DND-41 (cell line): ENCODE results near the gene MCF2L2.
A peak's percentile ranks its signal among the peaks of the same experiment; 100 is the strongest.
"Not testable (repeated sequence)": the region's sequence is repeated elsewhere in the genome, so short reads cannot be mapped to it uniquely, and the experiment has no call there.

Source experiments
- ATAC-seq: fragments of 200-7000 bp; cut with Tn5 transposase; 3 replicates; pipeline ENCODE4 v1.9.1; 2021; ENCODE audit warnings: low read depth; ENCODE audit not compliant: insufficient read depth
- DNase-seq: peaks from one replicate; pipeline ENCODE4 v3.0.0-alpha.2; 2020
- H2AFZ ChIP-seq: 2 replicates; pipeline ENCODE4 v1.6.0; 2012; ENCODE audit warnings: low read depth, low read length
- H3K27ac ChIP-seq: 2 replicates; pipeline ENCODE4 v1.5.1; 2012; ENCODE audit warnings: low read length, inconsistent platforms
- H3K27me3 ChIP-seq: fragments of 200-600 bp; sonication (generic); 2 replicates; pipeline ENCODE4 v1.6.0; 2012; ENCODE audit warnings: low read length, mild to moderate bottlenecking, inconsistent platforms; ENCODE audit not compliant: insufficient read depth, poor library complexity
- H3K36me3 ChIP-seq: 2 replicates; pipeline ENCODE4 v1.5.1; 2012; ENCODE audit warnings: low read length, inconsistent platforms; ENCODE audit not compliant: insufficient read depth
- H3K4me1 ChIP-seq: 2 replicates; pipeline ENCODE4 v1.5.1; 2012; ENCODE audit warnings: mild to moderate bottlenecking, low read length; ENCODE audit not compliant: insufficient read depth
- H3K4me2 ChIP-seq: 2 replicates; pipeline ENCODE4 v1.6.0; 2012; ENCODE audit warnings: mild to moderate bottlenecking, moderate library complexity, low read length, inconsistent platforms; ENCODE audit not compliant: insufficient read depth
- H3K4me3 ChIP-seq, 2 experiments: fragments of 200-600 bp in 1 of 2; shearing (Covaris generic) in 1 of 2; 2 replicates each; pipeline ENCODE4 v1.5.1; 2012 to 2016; ENCODE audit warnings: inconsistent platforms in 2 of 2, low read length in 2 of 2, mild to moderate bottlenecking in 2 of 2, low read depth in 1 of 2, moderate library complexity in 1 of 2
- H3K79me2 ChIP-seq: 2 replicates; pipeline ENCODE4 v1.6.0; 2012; ENCODE audit warnings: low read length, inconsistent platforms; ENCODE audit not compliant: insufficient read depth
- H3K9ac ChIP-seq: 2 replicates; pipeline ENCODE4 v1.6.0; 2012; ENCODE audit warnings: low read depth, mild to moderate bottlenecking, inconsistent platforms, low read length, moderate library complexity
- H3K9me3 ChIP-seq: 2 replicates; pipeline ENCODE4 v1.5.1; 2012; ENCODE audit warnings: low read length, moderate library complexity, mild to moderate bottlenecking, inconsistent platforms; ENCODE audit not compliant: insufficient read depth, severe bottlenecking
- H4K20me1 ChIP-seq: 2 replicates; pipeline ENCODE4 v1.6.0; 2012; ENCODE audit warnings: low read length; ENCODE audit not compliant: insufficient read depth
- EZH2 ChIP-seq: IDR thresholded peaks from 3 replicates; pipeline ENCODE4 v1.6.1; 2012; ENCODE audit warnings: borderline replicate concordance, low read depth, mild to moderate bottlenecking, moderate library complexity, low read length, inconsistent platforms; ENCODE audit not compliant: severe bottlenecking
- TF ChIP-seq, protein P1 (sequence below): IDR thresholded peaks from 2 replicates; pipeline ENCODE4 v1.5.1; 2012; ENCODE audit warnings: borderline replicate concordance, low read length, moderate library complexity, mild to moderate bottlenecking; ENCODE audit not compliant: poor library complexity, severe bottlenecking; ENCODE audit errors: extremely low read depth

MCF2L2 gene, protein sequence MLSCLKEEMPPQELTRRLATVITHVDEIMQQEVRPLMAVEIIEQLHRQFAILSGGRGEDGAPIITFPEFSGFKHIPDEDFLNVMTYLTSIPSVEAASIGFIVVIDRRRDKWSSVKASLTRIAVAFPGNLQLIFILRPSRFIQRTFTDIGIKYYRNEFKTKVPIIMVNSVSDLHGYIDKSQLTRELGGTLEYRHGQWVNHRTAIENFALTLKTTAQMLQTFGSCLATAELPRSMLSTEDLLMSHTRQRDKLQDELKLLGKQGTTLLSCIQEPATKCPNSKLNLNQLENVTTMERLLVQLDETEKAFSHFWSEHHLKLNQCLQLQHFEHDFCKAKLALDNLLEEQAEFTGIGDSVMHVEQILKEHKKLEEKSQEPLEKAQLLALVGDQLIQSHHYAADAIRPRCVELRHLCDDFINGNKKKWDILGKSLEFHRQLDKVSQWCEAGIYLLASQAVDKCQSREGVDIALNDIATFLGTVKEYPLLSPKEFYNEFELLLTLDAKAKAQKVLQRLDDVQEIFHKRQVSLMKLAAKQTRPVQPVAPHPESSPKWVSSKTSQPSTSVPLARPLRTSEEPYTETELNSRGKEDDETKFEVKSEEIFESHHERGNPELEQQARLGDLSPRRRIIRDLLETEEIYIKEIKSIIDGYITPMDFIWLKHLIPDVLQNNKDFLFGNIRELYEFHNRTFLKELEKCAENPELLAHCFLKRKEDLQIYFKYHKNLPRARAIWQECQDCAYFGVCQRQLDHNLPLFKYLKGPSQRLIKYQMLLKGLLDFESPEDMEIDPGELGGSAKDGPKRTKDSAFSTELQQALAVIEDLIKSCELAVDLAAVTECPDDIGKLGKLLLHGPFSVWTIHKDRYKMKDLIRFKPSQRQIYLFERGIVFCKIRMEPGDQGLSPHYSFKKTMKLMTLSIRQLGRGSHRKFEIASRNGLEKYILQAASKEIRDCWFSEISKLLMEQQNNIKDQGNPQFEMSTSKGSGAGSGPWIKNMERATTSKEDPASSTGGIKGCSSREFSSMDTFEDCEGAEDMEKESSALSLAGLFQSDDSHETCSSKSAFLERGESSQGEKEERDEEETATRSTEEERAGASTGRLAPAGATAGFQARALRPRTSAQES

DNA sequence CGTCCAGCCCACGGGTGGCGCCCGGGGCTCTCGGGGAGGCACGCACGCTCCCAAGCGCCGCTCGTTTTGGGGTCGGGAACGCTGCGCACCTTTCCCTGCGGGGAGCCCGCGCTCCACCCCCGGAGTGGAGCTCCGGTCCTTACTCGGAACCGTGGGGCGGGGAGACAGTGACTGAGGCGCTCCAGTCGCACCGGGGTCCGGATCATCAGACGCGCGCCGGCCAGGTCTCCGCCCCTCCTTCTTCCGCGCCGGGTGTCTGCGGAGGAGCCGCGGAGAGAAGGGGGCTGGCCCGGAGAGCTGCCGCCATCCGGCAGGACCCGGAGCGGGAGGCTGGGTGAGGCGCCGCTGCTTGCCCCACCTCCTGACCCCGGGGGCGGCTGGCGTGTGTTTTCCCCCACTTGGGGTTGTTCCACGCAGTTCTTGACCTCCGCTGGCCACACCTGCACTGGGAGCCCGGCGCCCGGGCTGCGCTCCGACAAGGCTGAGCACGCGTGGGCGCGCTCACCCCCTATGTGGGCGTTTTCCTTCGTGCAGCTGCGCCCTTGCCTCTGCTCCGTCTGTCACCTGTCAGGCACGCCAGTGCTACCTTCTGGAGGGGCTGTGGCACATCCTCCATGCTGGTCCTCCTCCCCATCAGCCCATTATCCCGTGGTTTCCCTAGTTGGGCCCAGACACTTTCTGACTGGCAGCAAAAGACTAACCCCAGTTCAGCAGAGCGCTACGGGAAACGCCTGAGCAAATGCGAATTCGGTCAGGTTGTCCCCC, at the start of gene MCF2L2:
Gene MCF2L2, minus strand, starts transcription at position 173 of the 765 bp plus-strand sequence. CDS start 642 bp downstream, outside the sequence.
- Histone ChIP-seq H3K9me3 (no peaks in the 10 kb centered on the region), H3K36me3 (no peaks in the 10 kb centered on the region), H3K27ac (no peak within 1 kb of the TSS), H3K4me2 (peak within 1 kb of the TSS; percentile 93), H4K20me1 (no peaks in the 10 kb centered on the region), H3K4me3 (peak within 1 kb of the TSS; percentile 52 to 82; a peak in 3 of 4 replicates), H3K79me2 (no peaks in the 10 kb centered on the region), H3K4me1 (peaks cover 16% of the 10 kb centered on the region), H3K27me3 (peaks cover 55% of the 10 kb centered on the region), H2AFZ (peak within 1 kb of the TSS; percentile 74), H3K9ac (peak within 1 kb of the TSS; percentile 55)
- TF ChIP-seq, protein P1, sequence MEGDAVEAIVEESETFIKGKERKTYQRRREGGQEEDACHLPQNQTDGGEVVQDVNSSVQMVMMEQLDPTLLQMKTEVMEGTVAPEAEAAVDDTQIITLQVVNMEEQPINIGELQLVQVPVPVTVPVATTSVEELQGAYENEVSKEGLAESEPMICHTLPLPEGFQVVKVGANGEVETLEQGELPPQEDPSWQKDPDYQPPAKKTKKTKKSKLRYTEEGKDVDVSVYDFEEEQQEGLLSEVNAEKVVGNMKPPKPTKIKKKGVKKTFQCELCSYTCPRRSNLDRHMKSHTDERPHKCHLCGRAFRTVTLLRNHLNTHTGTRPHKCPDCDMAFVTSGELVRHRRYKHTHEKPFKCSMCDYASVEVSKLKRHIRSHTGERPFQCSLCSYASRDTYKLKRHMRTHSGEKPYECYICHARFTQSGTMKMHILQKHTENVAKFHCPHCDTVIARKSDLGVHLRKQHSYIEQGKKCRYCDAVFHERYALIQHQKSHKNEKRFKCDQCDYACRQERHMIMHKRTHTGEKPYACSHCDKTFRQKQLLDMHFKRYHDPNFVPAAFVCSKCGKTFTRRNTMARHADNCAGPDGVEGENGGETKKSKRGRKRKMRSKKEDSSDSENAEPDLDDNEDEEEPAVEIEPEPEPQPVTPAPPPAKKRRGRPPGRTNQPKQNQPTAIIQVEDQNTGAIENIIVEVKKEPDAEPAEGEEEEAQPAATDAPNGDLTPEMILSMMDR: no peak
- peak; percentile 69 for TF ChIP-seq EZH2
- peak; percentile 93 for ATAC-seq
- DNase-seq: peak; percentile 79

DNA sequence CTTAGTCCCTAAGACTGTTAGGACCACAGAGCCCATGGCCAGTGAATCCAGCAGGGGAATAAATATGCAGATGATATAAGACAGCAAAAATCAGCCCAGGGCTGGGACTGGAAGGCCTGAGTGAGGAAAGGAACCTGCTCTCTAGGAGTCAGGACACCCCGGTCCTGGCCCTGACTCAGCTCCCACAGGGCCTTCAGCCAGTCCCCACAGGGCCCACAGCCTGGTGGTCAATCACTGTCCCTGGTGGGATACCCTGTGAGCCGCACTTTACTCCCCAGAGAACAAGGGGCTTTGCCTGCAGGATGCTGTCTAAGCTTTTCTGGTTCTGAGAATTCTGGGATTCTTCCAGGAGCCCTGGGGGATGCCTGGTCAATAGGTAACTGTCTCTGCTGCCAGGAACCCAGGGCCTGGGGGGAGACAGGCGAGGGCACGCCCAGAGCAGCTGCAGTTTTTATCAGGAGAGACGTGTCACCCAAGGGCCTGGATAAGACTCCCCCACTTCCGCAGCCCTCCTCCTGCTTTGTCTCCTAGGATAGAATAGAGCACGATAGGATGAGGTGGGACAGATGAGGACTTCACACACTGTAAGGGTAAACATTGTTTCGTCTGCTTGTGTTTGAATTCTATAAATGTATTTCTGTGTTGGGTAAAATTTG, 49.5 kb upstream of the MCF2L2 start:
- Histone ChIP-seq H3K79me2 (no peaks in the 10 kb centered on the region), H3K9ac (no peak overlapping the region), H3K27me3 (peaks cover 4% of the 10 kb centered on the region), H3K36me3 (no peaks in the 10 kb centered on the region), H3K4me3 (no peak overlapping the region), H3K4me1 (no peaks in the 10 kb centered on the region), H3K27ac (no peak overlapping the region), H4K20me1 (no peaks in the 10 kb centered on the region), H2AFZ (no peak overlapping the region), H3K9me3 (no peaks in the 10 kb centered on the region), H3K4me2 (no peak overlapping the region)
- ATAC-seq (no peak), DNase-seq (no peak)
- no peak for TF ChIP-seq EZH2
- TF ChIP-seq, protein P1: no peak

DNA sequence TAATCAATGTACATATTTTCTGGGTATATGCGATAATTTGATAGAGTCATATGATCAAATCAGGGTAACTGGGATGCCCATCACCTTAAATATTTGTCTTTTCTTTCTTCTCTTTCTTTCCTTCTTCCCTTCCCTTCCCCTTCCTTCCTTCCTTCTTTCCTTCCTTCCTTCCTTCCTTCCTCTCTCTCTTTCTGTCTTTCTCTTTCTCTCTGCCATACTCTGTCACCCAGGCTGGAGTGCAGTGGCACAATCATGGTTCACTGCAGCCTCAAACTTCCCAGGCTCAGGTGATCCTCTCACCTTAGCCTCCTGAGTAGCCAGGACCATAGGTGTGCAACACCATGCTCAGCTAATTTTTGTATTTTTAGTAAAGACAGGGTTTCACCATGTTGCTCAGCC, 47.3 kb upstream of the MCF2L2 start:
- not testable (repeated sequence) for DNase-seq, H2AFZ ChIP-seq, H3K4me3 ChIP-seq, H3K36me3 ChIP-seq, H3K4me2 ChIP-seq, H3K4me1 ChIP-seq, ATAC-seq, H3K9ac ChIP-seq, H3K27ac ChIP-seq, H3K27me3 ChIP-seq, H3K79me2 ChIP-seq, H3K9me3 ChIP-seq, H4K20me1 ChIP-seq
